GM12878 (cell line): ENCODE data around the gene WSCD1. TPM values are rescaled to one million over a fixed set of nuclear protein-coding genes. Genes with fewer than 3 reads are reported as not detected.

ENCODE experiments used
- ATAC-seq: fragments of 200-7000 bp; cut with Tn5 transposase; 3 replicates; pipeline ENCODE4 v1.9.1; 2020; ENCODE audit warnings: mild to moderate bottlenecking, moderate library complexity
- BruUV-seq: library from RNA; stranded (reverse); fragments of 400-500 nt; replicated peaks from 2 replicates; lab custom pipeline; 2021; lab: Mats Ljungman, UMichigan
- CTCF ChIA-PET: fragments of 300-600 bp; sonication (Branson Sonifier 250); formaldehyde crosslinking; extraction: SDS; loops from one replicate; lab custom pipeline; 2021; ENCODE audit warnings: inconsistent platforms; lab: Yijun Ruan, JAX
- POLR2A ChIA-PET: fragments of 350-600 bp; formaldehyde crosslinking; extraction: SDS; loops from one replicate; lab custom pipeline; 2021; ENCODE audit warnings: inconsistent platforms; lab: Charles Lee
- RAD21 ChIA-PET: fragments of 300-600 bp; sonication (Branson Sonifier 250); formaldehyde crosslinking; loops from one replicate; lab custom pipeline; 2023; ENCODE audit warnings: antibody characterized with exemption; ENCODE audit not compliant: unreplicated experiment; lab: Charles Lee
- SMC1A ChIA-PET: fragments of 300-600 bp; sonication (Branson Sonifier 250); formaldehyde crosslinking; loops from one replicate; lab custom pipeline; 2023; ENCODE audit not compliant: unreplicated experiment, uncharacterized antibody; lab: Charles Lee
- DNase-seq: peaks from one replicate; pipeline ENCODE4 v3.0.0-alpha.2; 2011; ENCODE audit warnings: low read depth, low spot score
- FAIRE-seq: peaks from 3 replicates; lab custom pipeline; 2011; peaks lifted over from hg19 to GRCh38; lab: Jason Lieb, UNC
- H2AFZ ChIP-seq: 2 replicates; pipeline ENCODE4 v1.6.0; 2011; ENCODE audit warnings: low read depth, low read length, control low read depth; ENCODE audit not compliant: control insufficient read depth
- H3K27ac ChIP-seq: 2 replicates; pipeline ENCODE4 v1.5.1; 2011; ENCODE audit warnings: control low read depth; ENCODE audit not compliant: control insufficient read depth, insufficient read depth
- H3K27me3 ChIP-seq, 2 experiments: replicated peaks in 1 of 2; 2 replicates each; pipeline versions ENCODE4 v1.6.0 to v1.6.1; 2011; ENCODE audit warnings: low read length in 1 of 2; ENCODE audit not compliant: control insufficient read depth in 2 of 2, insufficient read depth in 2 of 2
- H3K36me3 ChIP-seq, 2 experiments: 2 replicates each; pipeline ENCODE4 v1.5.1; 2011; ENCODE audit warnings: low read length in 1 of 2; ENCODE audit not compliant: control insufficient read depth in 2 of 2, insufficient read depth in 2 of 2
- H3K4me1 ChIP-seq: 2 replicates; pipeline ENCODE4 v1.6.1; 2011; ENCODE audit warnings: mild to moderate bottlenecking, low read length, moderate library complexity, mixed read lengths; ENCODE audit not compliant: control insufficient read depth, insufficient read depth
- H3K4me2 ChIP-seq: 2 replicates; pipeline ENCODE4 v1.6.0; 2011; ENCODE audit warnings: control low read depth; ENCODE audit not compliant: control insufficient read depth, insufficient read depth
- H3K4me3 ChIP-seq: fragments of 200-600 bp; sonication (generic); 2 replicates; pipeline ENCODE4 v1.5.1; 2016
- H3K79me2 ChIP-seq: 2 replicates; pipeline ENCODE4 v1.6.0; 2011; ENCODE audit warnings: low read length; ENCODE audit not compliant: control insufficient read depth, insufficient read depth
- H3K9ac ChIP-seq: 2 replicates; pipeline ENCODE4 v1.8.0; 2011; ENCODE audit warnings: low read length, control low read depth, mixed read lengths; ENCODE audit not compliant: control insufficient read depth, insufficient read depth
- H3K9me3 ChIP-seq: replicated peaks from 3 replicates; pipeline ENCODE4 v1.5.1; 2011; ENCODE audit warnings: mild to moderate bottlenecking, low read length; ENCODE audit not compliant: control insufficient read depth, insufficient read depth
- H4K20me1 ChIP-seq: 2 replicates; pipeline ENCODE4 v1.6.0; 2011; ENCODE audit not compliant: control insufficient read depth, insufficient read depth
- CEBPB ChIP-seq, 2 experiments: fragments of 150-350 bp in 1 of 2; IDR thresholded peaks; 2 replicates each; pipeline ENCODE4 v1.6.1; 2012 to 2014; ENCODE audit warnings: low read depth in 2 of 2, low read length in 2 of 2, borderline replicate concordance in 1 of 2, inconsistent platforms in 1 of 2
- CHD4 ChIP-seq: fragments of 200-600 bp; sonication (generic); IDR thresholded peaks from 2 replicates; pipeline ENCODE4 v1.6.1; 2016; ENCODE audit warnings: mild to moderate bottlenecking
- CUX1 ChIP-seq: IDR thresholded peaks from 2 replicates; pipeline ENCODE4 v1.6.1; 2012; ENCODE audit warnings: improper control_type of control experiment, low read depth, low read length; ENCODE audit not compliant: insufficient replicate concordance
- ELK1 ChIP-seq: IDR thresholded peaks from 2 replicates; pipeline ENCODE4 v1.6.1; 2012; ENCODE audit warnings: low read depth, low read length, improper control_type of control experiment
- HDAC2 ChIP-seq: fragments of 200-600 bp; sonication (generic); IDR thresholded peaks from 2 replicates; pipeline ENCODE4 v1.6.1; 2017
- IRF3 ChIP-seq: fragments of 450-650 bp; IDR thresholded peaks from 2 replicates; pipeline ENCODE4 v1.6.1; 2014; ENCODE audit warnings: mild to moderate bottlenecking
- KAT2A ChIP-seq: conservative IDR thresholded peaks from 2 replicates; pipeline ENCODE4 v1.6.1; 2011; ENCODE audit warnings: low read depth, low read length; ENCODE audit not compliant: control insufficient read depth
- NR2F1 ChIP-seq: fragments of 450-650 bp; conservative IDR thresholded peaks from 2 replicates; pipeline ENCODE4 v1.6.1; 2017; ENCODE audit warnings: mild to moderate bottlenecking
- NRF1 ChIP-seq: conservative IDR thresholded peaks from 2 replicates; pipeline ENCODE4 v1.6.1; 2011; ENCODE audit warnings: mild to moderate bottlenecking, low read depth, low read length, improper control_type of control experiment
- PBX3 ChIP-seq: IDR thresholded peaks from 2 replicates; pipeline ENCODE4 v1.6.1; 2011; ENCODE audit warnings: mild to moderate bottlenecking, low read depth, low read length, moderate library complexity; ENCODE audit not compliant: insufficient replicate concordance
- PKNOX1 ChIP-seq: fragments of 450-650 bp; IDR thresholded peaks from 2 replicates; pipeline ENCODE4 v1.6.1; 2016; ENCODE audit warnings: mild to moderate bottlenecking
- POLR2AphosphoS2 ChIP-seq: IDR thresholded peaks from 2 replicates; pipeline ENCODE4 v1.6.1; 2011; ENCODE audit warnings: low read depth, mild to moderate bottlenecking, low read length, improper control_type of control experiment, moderate library complexity
- RAD51 ChIP-seq: fragments of 450-650 bp; IDR thresholded peaks from 2 replicates; pipeline ENCODE4 v1.6.1; 2016; ENCODE audit warnings: moderate library complexity, mild to moderate bottlenecking, inconsistent platforms
- SREBF1 ChIP-seq: IDR thresholded peaks from 2 replicates; pipeline ENCODE4 v1.6.1; 2012; ENCODE audit warnings: mild to moderate bottlenecking, low read length
- ZNF207 ChIP-seq: fragments of 450-650 bp; IDR thresholded peaks from 2 replicates; pipeline ENCODE4 v1.6.1; 2014; ENCODE audit warnings: antibody characterized with exemption, mild to moderate bottlenecking, borderline replicate concordance
- WGBS: methylation state at CpG from one replicate; pipeline ENCODE4 v1.1.6; 2016; ENCODE audit warnings: low lambda C conversion rate; ENCODE audit not compliant: insufficient replicate concordance, insufficient coverage; ENCODE audit errors: missing lambda C conversion rate; 5-methylcytosine and 5-hydroxymethylcytosine counted together
- in situ Hi-C: fragments of 300-500 bp; cut with MboI; formaldehyde crosslinking; loops from 9 replicates; pipeline ENCODE4 v1.14.3; 2018; ENCODE audit warnings: mixed read lengths
- intact Hi-C: fragments of 100-400 bp; cut with micrococcal nuclease; formaldehyde crosslinking; loops from one replicate; pipeline ENCODE4 v1.14.2; 2022; ENCODE audit not compliant: unreplicated experiment
- polyA plus RNA-seq, 11 experiments: library from polyadenylated mRNA; depleted of rRNA in 4 of 11; unstranded in 6 of 11; stranded (reverse) in 5 of 11; fragments of >200 nt; fragmentation: Nextera tagmentation in 4 of 11; fragmentation: Illumina TruSeq in 1 of 11; extraction: Ambion mirVana in 4 of 11; extraction: Trizol in 1 of 11; gene quantifications; 1 replicate in 1 of 11; 2 replicates in 10 of 11; pipeline versions ENCODE4 v1.2.1 to v1.2.3, GENCODE V29; 2011 to 2016; ENCODE audit warnings: inconsistent platforms in 2 of 11, missing spikeins in 2 of 11, low read depth in 1 of 11
- total RNA-seq, 4 experiments: library from RNA; depleted of rRNA in 3 of 4; stranded (reverse); fragments of >200 nt in 3 of 4; fragmentation: Illumina TruSeq in 1 of 4; extraction: Trizol in 1 of 4; gene quantifications; 2 replicates each; pipeline versions ENCODE4 v1.2.1 to v1.2.3, GENCODE V29; 2013 to 2021

WSCD1 gene
- total and polyA plus RNA-seq, 10 of the 15 experiments (the other 5 are each of a cell fraction or from before 2014, with no cell fraction given), result 0.01 to 0.16 TPM; not detected in 8

- BruUV-seq, result no TSS peak
- in situ Hi-C loops, result no loop called here
- intact Hi-C loops, result no loop called here
- DNase-seq (no peak), FAIRE-seq (no peak), ATAC-seq (no peak)
- Histone ChIP-seq H3K27me3 (no peaks in the 10 kb centered on the region; a peak in 1 of 4 replicates), H3K4me1 (no peaks in the 10 kb centered on the region), H3K9ac (no peak overlapping the region), H3K9me3 (no peaks in the 10 kb centered on the region), H3K4me3 (no peak overlapping the region), H3K36me3 (no peaks in the 10 kb centered on the region), H2AFZ (no peak overlapping the region), H3K79me2 (no peaks in the 10 kb centered on the region), H3K27ac (no peak overlapping the region), H3K4me2 (no peak overlapping the region), H4K20me1 (no peaks in the 10 kb centered on the region)
- POLR2A ChIA-PET, result no interaction called here
- WGBS, result 31% methylated on average over 10 of the region's 10 CpGs
- SMC1A ChIA-PET, result no interaction called here
- RAD21 ChIA-PET, result no interaction called here
- CTCF ChIA-PET, result no interaction called here
- TF ChIP-seq PKNOX1, result no peak
- no peak for TF ChIP-seq NR2F1
- no peak for TF ChIP-seq KAT2A
- no peak for TF ChIP-seq ZNF207
- no peak for TF ChIP-seq PBX3
- TF ChIP-seq CHD4, result no peak
- no peak for TF ChIP-seq CEBPB (IDR thresholded peaks at IDR 0.05; ENCODE audit: borderline replicate concordance in 1 of 2, low read depth in 2 of 2, low read length in 2 of 2)
- TF ChIP-seq HDAC2, result no peak
- TF ChIP-seq RAD51, result no peak
- no peak for TF ChIP-seq CUX1
- no peak for TF ChIP-seq ELK1
- TF ChIP-seq IRF3, result no peak
- TF ChIP-seq SREBF1, result no peak
- TF ChIP-seq POLR2AphosphoS2, result no peak
- no peak for TF ChIP-seq NRF1
These were observed 26.8 kb downstream of the WSCD1 start for GRCh38 chr17:6097005-6097279.
